Measurements from ENCODE around the gene IL17B. TPM values are rescaled to one million over a fixed set of nuclear protein-coding genes. Genes with fewer than 3 reads are reported as not detected.
"Not testable (repeated sequence)": the region's sequence is repeated elsewhere in the genome, so short reads cannot be mapped to it uniquely, and the experiment has no call there.

IL17B gene
- polyA plus RNA-seq, 1 donor, result 4.0 TPM

- Histone ChIP-seq H3K4me1 (ENCODE audit: control insufficient read depth, insufficient read depth, low read length) (peaks cover 4% of the 10 kb centered on the region), H3K27ac (ENCODE audit: low read length) (no peak overlapping the region), H3K9me3 (ENCODE audit: control insufficient read depth, low read depth, low read length) (no peaks in the 10 kb centered on the region), H3K4me3 (ENCODE audit: low read length) (no peak overlapping the region), H3K36me3 (ENCODE audit: control insufficient read depth, insufficient read depth, low read length) (no peaks in the 10 kb centered on the region), H3K27me3 (ENCODE audit: control insufficient read depth, insufficient read depth, low read length) (no peaks in the 10 kb centered on the region)
- no peak for DNase-seq
Measured at GRCh38 chr5:149399775-149400174, 20.7 kb upstream of the IL17B start.

- not testable (repeated sequence) for H3K4me3 ChIP-seq (ENCODE audit: low read length); DNase-seq; H3K36me3 ChIP-seq (ENCODE audit: control insufficient read depth, insufficient read depth, low read length); H3K9me3 ChIP-seq (ENCODE audit: control insufficient read depth, low read depth, low read length); H3K27ac ChIP-seq (ENCODE audit: low read length); H3K27me3 ChIP-seq (ENCODE audit: control insufficient read depth, insufficient read depth, low read length); H3K4me1 ChIP-seq (ENCODE audit: control insufficient read depth, insufficient read depth, low read length)
- no CpG with 5 or more reads among the region's 7 CpGs for WGBS (ENCODE audit: insufficient coverage, low lambda C conversion rate)
Measured at GRCh38 chr5:149398747-149399266, 19.7 kb upstream of the IL17B start.

- Histone ChIP-seq H3K36me3 (ENCODE audit: control insufficient read depth, insufficient read depth, low read length) (no peaks in the 10 kb centered on the region), H3K4me1 (ENCODE audit: control insufficient read depth, insufficient read depth, low read length) (no peaks in the 10 kb centered on the region), H3K9me3 (ENCODE audit: control insufficient read depth, low read depth, low read length) (no peaks in the 10 kb centered on the region), H3K27ac (ENCODE audit: low read length) (no peak overlapping the region), H3K27me3 (ENCODE audit: control insufficient read depth, insufficient read depth, low read length) (no peaks in the 10 kb centered on the region), H3K4me3 (ENCODE audit: low read length) (no peak overlapping the region)
- no peak for DNase-seq
- 100% methylated on average over 1 of the region's 6 CpGs for WGBS (ENCODE audit: insufficient coverage, low lambda C conversion rate)
Measured at GRCh38 chr5:149397530-149397929, 18.4 kb upstream of the IL17B start.

GRCh38 chr5:149394996-149395395 is 15.9 kb upstream of the IL17B start:
- not testable (repeated sequence) for H3K36me3 ChIP-seq (ENCODE audit: control insufficient read depth, insufficient read depth, low read length); H3K27ac ChIP-seq (ENCODE audit: low read length); H3K4me1 ChIP-seq (ENCODE audit: control insufficient read depth, insufficient read depth, low read length); H3K27me3 ChIP-seq (ENCODE audit: control insufficient read depth, insufficient read depth, low read length); H3K9me3 ChIP-seq (ENCODE audit: control insufficient read depth, low read depth, low read length); DNase-seq; H3K4me3 ChIP-seq (ENCODE audit: low read length)

GRCh38 chr5:149392718-149393117 is 13.6 kb upstream of the IL17B start:
- H3K4me1 ChIP-seq (ENCODE audit: control insufficient read depth, insufficient read depth, low read length), result peaks cover 6% of the 10 kb centered on the region

GRCh38 chr5:149391524-149391923 is 12.4 kb upstream of the IL17B start:
- no peaks in the 10 kb centered on the region for H3K36me3 ChIP-seq (ENCODE audit: control insufficient read depth, insufficient read depth, low read length)
- no peak overlapping the region for H3K27ac ChIP-seq (ENCODE audit: low read length)
- DNase-seq, result no peak
- H3K4me1 ChIP-seq (ENCODE audit: control insufficient read depth, insufficient read depth, low read length), result peaks cover 6% of the 10 kb centered on the region
- WGBS (ENCODE audit: insufficient coverage, low lambda C conversion rate), result 100% methylated on average over 1 of the region's 6 CpGs
- no peaks in the 10 kb centered on the region for H3K9me3 ChIP-seq (ENCODE audit: control insufficient read depth, low read depth, low read length)
- no peak overlapping the region for H3K4me3 ChIP-seq (ENCODE audit: low read length)
- H3K27me3 ChIP-seq (ENCODE audit: control insufficient read depth, insufficient read depth, low read length), result no peaks in the 10 kb centered on the region

More at GRCh38 chr5:149392718-149393117, 13.6 kb upstream of the IL17B start:
- DNase-seq, result no peak
- WGBS (ENCODE audit: insufficient coverage, low lambda C conversion rate), result no CpG with 5 or more reads among the region's 19 CpGs
- Histone ChIP-seq H3K27me3 (ENCODE audit: control insufficient read depth, insufficient read depth, low read length) (no peaks in the 10 kb centered on the region), H3K4me3 (ENCODE audit: low read length) (no peak overlapping the region), H3K9me3 (ENCODE audit: control insufficient read depth, low read depth, low read length) (no peaks in the 10 kb centered on the region), H3K27ac (ENCODE audit: low read length) (no peak overlapping the region), H3K36me3 (ENCODE audit: control insufficient read depth, insufficient read depth, low read length) (no peaks in the 10 kb centered on the region)

GRCh38 chr5:149391076-149391475 is 12.0 kb upstream of the IL17B start:
- not testable (repeated sequence) for H3K36me3 ChIP-seq (ENCODE audit: control insufficient read depth, insufficient read depth, low read length); H3K9me3 ChIP-seq (ENCODE audit: control insufficient read depth, low read depth, low read length); DNase-seq; H3K27me3 ChIP-seq (ENCODE audit: control insufficient read depth, insufficient read depth, low read length); H3K27ac ChIP-seq (ENCODE audit: low read length); H3K4me3 ChIP-seq (ENCODE audit: low read length); H3K4me1 ChIP-seq (ENCODE audit: control insufficient read depth, insufficient read depth, low read length)
- no CpG with 5 or more reads among the region's 6 CpGs for WGBS (ENCODE audit: insufficient coverage, low lambda C conversion rate)

GRCh38 chr5:149389552-149390495 is 10.7 kb upstream of the IL17B start:
- peak in 1 of 2 donors; percentile 65 for DNase-seq
- Histone ChIP-seq H3K4me1 (ENCODE audit: control insufficient read depth, insufficient read depth, low read length) (peaks cover 11% of the 10 kb centered on the region), H3K27ac (ENCODE audit: low read length) (peak overlapping the region; percentile 53), H3K4me3 (ENCODE audit: low read length) (no peak overlapping the region), H3K36me3 (ENCODE audit: control insufficient read depth, insufficient read depth, low read length) (no peaks in the 10 kb centered on the region), H3K9me3 (ENCODE audit: control insufficient read depth, low read depth, low read length) (no peaks in the 10 kb centered on the region), H3K27me3 (ENCODE audit: control insufficient read depth, insufficient read depth, low read length) (no peaks in the 10 kb centered on the region)
- WGBS (ENCODE audit: insufficient coverage, low lambda C conversion rate), result no CpG with 5 or more reads among the region's 11 CpGs

GRCh38 chr5:149388498-149389190 is 9.6 kb upstream of the IL17B start:
- Histone ChIP-seq H3K9me3 (ENCODE audit: control insufficient read depth, low read depth, low read length) (no peaks in the 10 kb centered on the region), H3K27ac (ENCODE audit: low read length) (peak overlapping the region; percentile 53), H3K4me3 (ENCODE audit: low read length) (no peak overlapping the region), H3K4me1 (ENCODE audit: control insufficient read depth, insufficient read depth, low read length) (peaks cover 11% of the 10 kb centered on the region), H3K36me3 (ENCODE audit: control insufficient read depth, insufficient read depth, low read length) (no peaks in the 10 kb centered on the region), H3K27me3 (ENCODE audit: control insufficient read depth, insufficient read depth, low read length) (no peaks in the 10 kb centered on the region)
- no CpG with 5 or more reads among the region's 7 CpGs for WGBS (ENCODE audit: insufficient coverage, low lambda C conversion rate)
- DNase-seq, result no peak

- H3K27ac ChIP-seq (ENCODE audit: low read length), result no peak overlapping the region
- H3K4me3 ChIP-seq (ENCODE audit: low read length), result no peak overlapping the region
- no peaks in the 10 kb centered on the region for H3K27me3 ChIP-seq (ENCODE audit: control insufficient read depth, insufficient read depth, low read length)
- WGBS (ENCODE audit: insufficient coverage, low lambda C conversion rate), result no CpG with 5 or more reads among the region's 1 CpG
- peaks cover 11% of the 10 kb centered on the region for H3K4me1 ChIP-seq (ENCODE audit: control insufficient read depth, insufficient read depth, low read length)
- H3K36me3 ChIP-seq (ENCODE audit: control insufficient read depth, insufficient read depth, low read length), result no peaks in the 10 kb centered on the region
- DNase-seq, result no peak
- H3K9me3 ChIP-seq (ENCODE audit: control insufficient read depth, low read depth, low read length), result no peaks in the 10 kb centered on the region
Measured at GRCh38 chr5:149387982-149388381, 8.9 kb upstream of the IL17B start.

Measured in large intestine (tissue), 3 donors.